NOMO-1 treated with DMSO at 0.1 percent for 48 hours (cell line): ENCODE measurements around the gene PPP2R3A.
"Not testable (repeated sequence)": the region's sequence is repeated elsewhere in the genome, so short reads cannot be mapped to it uniquely, and the experiment has no call there.

ENCODE experiments used
- DNase-seq: peaks from one replicate; lab custom pipeline; 2025; ENCODE audit not compliant: unreplicated experiment; lab: John Stamatoyannopoulos, UW

Gene PPP2R3A

GRCh38 chr3:136083641-136084382, 118.3 kb downstream of the PPP2R3A start:
- not testable (repeated sequence) for DNase-seq

GRCh38 chr3:136085067-136085466, 119.5 kb downstream of the PPP2R3A start:
- not testable (repeated sequence) for DNase-seq

- no peak for DNase-seq
Observed at GRCh38 chr3:136093771-136094170, 128.2 kb downstream of the PPP2R3A start.

- no peak for DNase-seq
Observed at GRCh38 chr3:136105044-136105443, 139.5 kb downstream of the PPP2R3A start.

GRCh38 chr3:136106101-136106500, 140.6 kb downstream of the PPP2R3A start:
- no peak for DNase-seq

GRCh38 chr3:136109499-136109898, 144.0 kb downstream of the PPP2R3A start:
- DNase-seq = no peak

GRCh38 chr3:136110481-136110880, 145.0 kb downstream of the PPP2R3A start:
- no peak for DNase-seq

- no peak for DNase-seq
Observed at GRCh38 chr3:136114421-136114820, 148.9 kb downstream of the PPP2R3A start.

- DNase-seq = not testable (repeated sequence)
Observed at GRCh38 chr3:136119332-136119731, 153.8 kb downstream of the PPP2R3A start.

GRCh38 chr3:136119783-136120182, 154.3 kb downstream of the PPP2R3A start:
- not testable (repeated sequence) for DNase-seq

GRCh38 chr3:136120373-136121348, 155.1 kb downstream of the PPP2R3A start:
- DNase-seq = no peak

- no peak for DNase-seq
Observed at GRCh38 chr3:136122006-136122405, 156.5 kb downstream of the PPP2R3A start.

- DNase-seq = not testable (repeated sequence)
Observed at GRCh38 chr3:136131647-136132046, 166.1 kb downstream of the PPP2R3A start.

- no peak for DNase-seq
Observed at GRCh38 chr3:136134091-136134490, 168.6 kb downstream of the PPP2R3A start.

GRCh38 chr3:136135039-136135802, 169.7 kb downstream of the PPP2R3A start:
- DNase-seq = no peak

- no peak for DNase-seq
Observed at GRCh38 chr3:136136454-136136853, 170.9 kb downstream of the PPP2R3A start.

- DNase-seq = no peak
Observed at GRCh38 chr3:136141291-136141785, 175.8 kb downstream of the PPP2R3A start.

GRCh38 chr3:136141891-136142290, 176.4 kb downstream of the PPP2R3A start:
- no peak for DNase-seq

GRCh38 chr3:136142592-136142991, 177.1 kb downstream of the PPP2R3A start:
- no peak for DNase-seq

- DNase-seq = not testable (repeated sequence)
Observed at GRCh38 chr3:136144397-136144796, 178.9 kb downstream of the PPP2R3A start.
